NCI-H1092 (cell line): ENCODE measurements around the gene ZNRF3.
"Not testable (repeated sequence)": the region's sequence is repeated elsewhere in the genome, so short reads cannot be mapped to it uniquely, and the experiment has no call there.

Experiments
- DNase-seq: peaks from one replicate; lab custom pipeline; 2025; lab: John Stamatoyannopoulos, UW

The ZNRF3 gene

GRCh38 chr22:28884747-28885350 lies 1.5 kb downstream of the ZNRF3 start:
- no peak for DNase-seq

GRCh38 chr22:28885939-28886338 lies 2.6 kb downstream of the ZNRF3 start:
- DNase-seq, result no peak

GRCh38 chr22:28886679-28887078 lies 3.3 kb downstream of the ZNRF3 start:
- not testable (repeated sequence) for DNase-seq

GRCh38 chr22:28887725-28888459 lies 4.5 kb downstream of the ZNRF3 start:
- DNase-seq, result no peak

GRCh38 chr22:28889478-28890024 lies 6.2 kb downstream of the ZNRF3 start:
- no peak for DNase-seq

GRCh38 chr22:28891156-28891733 lies 7.9 kb downstream of the ZNRF3 start:
- no peak for DNase-seq

GRCh38 chr22:28892175-28892731 lies 8.9 kb downstream of the ZNRF3 start:
- DNase-seq, result no peak

- DNase-seq, result no peak
Measured at GRCh38 chr22:28893810-28894209, 10.4 kb downstream of the ZNRF3 start.

- DNase-seq, result no peak
Measured at GRCh38 chr22:28894334-28894733, 11.0 kb downstream of the ZNRF3 start.

- no peak for DNase-seq
Measured at GRCh38 chr22:28894807-28895206, 11.4 kb downstream of the ZNRF3 start.

GRCh38 chr22:28896611-28897010 lies 13.2 kb downstream of the ZNRF3 start:
- no peak for DNase-seq

- DNase-seq, result no peak
Measured at GRCh38 chr22:28898233-28898629, 14.9 kb downstream of the ZNRF3 start.

- DNase-seq, result no peak
Measured at GRCh38 chr22:28899199-28899853, 16.0 kb downstream of the ZNRF3 start.

- DNase-seq, result no peak
Measured at GRCh38 chr22:28900379-28900925, 17.1 kb downstream of the ZNRF3 start.

GRCh38 chr22:28902490-28902889 lies 19.1 kb downstream of the ZNRF3 start:
- DNase-seq, result no peak

GRCh38 chr22:28903080-28903479 lies 19.7 kb downstream of the ZNRF3 start:
- no peak for DNase-seq

- no peak for DNase-seq
Measured at GRCh38 chr22:28903729-28904128, 20.4 kb downstream of the ZNRF3 start.

GRCh38 chr22:28904211-28904896 lies 21.0 kb downstream of the ZNRF3 start:
- DNase-seq, result no peak

GRCh38 chr22:28905256-28905832 lies 22.0 kb downstream of the ZNRF3 start:
- no peak for DNase-seq

- DNase-seq, result no peak
Measured at GRCh38 chr22:28906312-28906711, 22.9 kb downstream of the ZNRF3 start.
